Peyer's patch (tissue), 4 donors: ENCODE measurements around the gene NHLRC1.

Experiments used
- POLR2A ChIP-seq, 2 donors: fragments of 450-650 bp; IDR thresholded peaks; one replicate each; pipeline ENCODE4 v1.5.1; 2017; ENCODE audit warnings: antibody characterized with exemption in 2 of 2, mild to moderate bottlenecking in 2 of 2, moderate library complexity in 2 of 2
- TF ChIP-seq, protein P1 (sequence below), 6 experiments: fragments of 450-650 bp in 4 of 6; fragments of 200-600 bp in 2 of 6; sonication (generic) in 1 of 6; IDR thresholded peaks; one replicate each; pipeline ENCODE4 v1.5.1; 2017 to 2019; ENCODE audit warnings: antibody characterized with exemption in 6 of 6, mild to moderate bottlenecking in 3 of 6, moderate library complexity in 1 of 6

DNA sequence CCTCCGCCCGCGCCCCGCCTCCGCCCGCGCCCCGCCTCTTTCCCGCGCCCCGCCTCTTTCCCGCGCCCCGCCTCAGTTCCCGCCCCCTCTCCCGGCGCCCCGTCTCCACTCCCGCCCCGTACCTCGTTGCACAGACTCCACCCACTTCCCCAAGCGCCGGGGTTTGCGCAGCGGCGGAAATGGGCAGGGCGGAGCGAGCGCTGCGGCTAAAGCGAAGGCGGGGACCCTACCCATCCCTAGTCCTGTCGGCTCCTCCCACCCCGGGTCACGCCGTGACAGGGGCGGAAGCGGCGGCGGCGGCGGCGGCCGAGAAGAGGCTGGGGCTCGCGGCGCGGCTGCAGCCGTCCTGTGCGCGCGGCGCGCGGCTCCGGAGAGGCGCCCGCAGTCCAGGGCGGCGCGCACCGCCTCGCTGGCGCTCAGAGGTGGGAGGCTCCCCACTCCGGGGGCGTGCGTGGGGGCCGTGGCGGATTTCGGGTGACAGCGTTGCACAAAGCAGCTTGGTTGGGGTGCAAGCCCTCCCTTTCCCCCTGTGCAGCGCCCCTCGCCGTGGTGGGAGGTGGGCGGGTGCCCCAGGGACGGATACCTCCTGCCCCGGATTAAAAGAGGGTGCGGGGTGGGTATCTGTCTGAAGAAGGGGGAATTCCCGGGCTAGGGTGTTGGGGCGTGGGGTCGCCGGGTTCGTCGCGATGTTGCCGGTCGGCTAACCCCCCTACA lies 32.8 kb upstream of the NHLRC1 start, which contains the start of gene KDM1B:
- TF ChIP-seq, protein P1, sequence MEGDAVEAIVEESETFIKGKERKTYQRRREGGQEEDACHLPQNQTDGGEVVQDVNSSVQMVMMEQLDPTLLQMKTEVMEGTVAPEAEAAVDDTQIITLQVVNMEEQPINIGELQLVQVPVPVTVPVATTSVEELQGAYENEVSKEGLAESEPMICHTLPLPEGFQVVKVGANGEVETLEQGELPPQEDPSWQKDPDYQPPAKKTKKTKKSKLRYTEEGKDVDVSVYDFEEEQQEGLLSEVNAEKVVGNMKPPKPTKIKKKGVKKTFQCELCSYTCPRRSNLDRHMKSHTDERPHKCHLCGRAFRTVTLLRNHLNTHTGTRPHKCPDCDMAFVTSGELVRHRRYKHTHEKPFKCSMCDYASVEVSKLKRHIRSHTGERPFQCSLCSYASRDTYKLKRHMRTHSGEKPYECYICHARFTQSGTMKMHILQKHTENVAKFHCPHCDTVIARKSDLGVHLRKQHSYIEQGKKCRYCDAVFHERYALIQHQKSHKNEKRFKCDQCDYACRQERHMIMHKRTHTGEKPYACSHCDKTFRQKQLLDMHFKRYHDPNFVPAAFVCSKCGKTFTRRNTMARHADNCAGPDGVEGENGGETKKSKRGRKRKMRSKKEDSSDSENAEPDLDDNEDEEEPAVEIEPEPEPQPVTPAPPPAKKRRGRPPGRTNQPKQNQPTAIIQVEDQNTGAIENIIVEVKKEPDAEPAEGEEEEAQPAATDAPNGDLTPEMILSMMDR (IDR thresholded peaks at IDR 0.05): peak in 2 of 6 experiments; percentile 10 to 12
- peak; percentile 39 to 97 for TF ChIP-seq POLR2A (IDR thresholded peaks at IDR 0.05)
